Measurements from ENCODE around the gene FADS6. TPM values are rescaled to one million over a fixed set of nuclear protein-coding genes. Genes with fewer than 3 reads are reported as not detected.

FADS6 gene
- total RNA-seq, 1 donor from 2014 or later = not detected

DNA sequence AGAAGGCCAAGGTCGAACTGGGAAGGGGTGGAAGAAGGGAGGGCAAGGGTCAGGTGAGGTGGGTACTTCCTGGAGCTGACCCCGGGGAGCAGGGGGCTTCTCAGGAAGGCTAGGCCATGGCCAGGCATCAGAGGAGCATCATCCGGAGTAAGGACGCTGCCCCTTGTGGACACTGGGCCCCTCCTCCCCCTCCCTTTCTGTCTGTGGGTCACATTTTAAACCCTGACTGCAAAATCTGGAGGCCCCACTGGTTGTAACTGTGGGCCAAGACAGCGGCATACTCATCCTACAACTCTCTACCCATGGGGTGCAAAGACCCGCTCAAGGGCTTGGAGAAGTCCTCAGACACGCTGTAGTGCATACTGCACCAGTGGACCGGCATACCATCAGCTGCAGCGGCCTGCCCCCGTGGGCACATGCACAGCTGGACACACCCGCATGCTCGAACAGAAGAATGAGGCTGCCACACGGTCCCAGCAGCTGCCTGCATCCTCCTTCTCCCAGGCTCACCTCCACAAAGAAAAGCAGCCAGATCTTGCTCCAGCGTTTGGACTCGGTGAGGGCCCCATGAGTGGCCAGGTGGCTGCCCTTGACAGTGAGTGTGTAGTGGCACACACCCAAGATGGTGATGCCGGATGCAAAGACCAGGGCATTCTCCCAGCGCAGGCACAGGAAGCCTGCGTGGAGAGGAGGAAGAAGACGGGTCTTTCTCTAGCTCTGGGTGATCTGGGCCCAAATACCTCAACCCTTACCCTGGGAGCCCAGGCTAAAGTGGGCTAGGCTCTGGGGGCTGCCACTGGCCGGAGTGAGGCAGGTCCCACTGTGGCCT, 1.2 kb downstream of the FADS6 start:
- DNase-seq (ENCODE audit: low spot score) = no peak

DNA sequence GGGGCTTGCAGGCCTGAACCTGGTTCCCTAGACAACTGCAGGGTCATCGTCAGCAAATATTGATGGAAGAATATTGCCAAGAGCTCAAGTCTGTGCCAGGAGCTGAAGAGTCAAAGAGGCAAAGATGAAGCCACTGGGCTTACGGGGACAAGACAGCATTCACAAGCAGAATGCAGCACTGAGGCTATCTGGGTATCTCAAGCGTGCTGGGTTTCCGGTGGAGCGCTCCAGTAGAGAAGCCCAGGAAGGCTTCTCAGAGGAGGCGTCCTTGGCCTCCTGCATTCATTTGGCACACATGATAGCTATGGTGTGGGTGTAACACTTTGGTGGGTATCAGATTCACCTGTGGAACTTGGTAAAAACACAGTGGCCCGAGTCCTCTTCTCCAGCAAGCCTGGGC, 2.9 kb downstream of the FADS6 start:
- no peak for DNase-seq (ENCODE audit: low spot score)

DNA sequence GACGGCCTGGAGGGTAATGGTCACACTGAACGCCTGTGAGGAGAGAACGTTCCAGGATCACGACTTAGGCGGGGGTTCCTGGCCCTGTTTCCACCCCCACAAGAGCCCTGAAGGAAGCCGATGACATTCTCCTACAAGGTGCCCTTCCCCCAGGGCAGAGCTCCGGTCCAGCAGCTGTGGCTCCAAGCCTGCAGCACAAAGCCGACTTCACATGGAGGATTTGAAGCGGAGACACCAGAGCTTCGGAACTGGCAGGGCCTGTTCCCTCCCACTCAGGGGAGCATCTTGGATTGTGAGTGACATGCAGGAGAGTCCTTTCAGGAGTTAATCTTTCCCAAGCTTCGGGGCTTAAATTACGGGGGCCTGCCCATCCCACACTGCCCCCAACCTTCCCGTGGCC, 5.0 kb downstream of the FADS6 start:
- DNase-seq (ENCODE audit: low spot score) = no peak

DNA sequence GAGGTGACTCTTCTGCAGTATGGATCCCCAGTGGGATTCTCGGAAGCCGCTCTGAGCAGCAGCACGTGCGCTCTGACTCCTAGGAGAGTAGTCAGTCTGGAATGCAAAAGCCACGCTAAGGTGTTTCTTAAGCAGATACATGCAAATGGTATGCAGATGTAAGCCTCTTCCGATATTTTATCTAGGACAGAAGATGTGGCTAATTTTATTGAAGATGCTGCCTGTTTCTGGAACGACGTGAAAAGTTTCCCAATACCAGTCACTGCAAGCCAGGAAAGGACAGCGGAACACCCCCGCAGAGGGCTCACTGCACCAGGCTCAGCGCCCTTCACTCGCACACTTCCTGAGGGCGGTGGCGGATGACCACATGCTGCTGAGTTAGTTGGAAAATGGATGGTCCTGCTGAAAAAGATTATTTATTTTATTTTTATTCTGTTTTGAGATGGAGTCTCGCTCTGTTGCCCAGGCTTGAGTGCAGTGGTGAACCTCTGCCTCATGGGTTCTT, 10.1 kb downstream of the FADS6 start:
- DNase-seq (ENCODE audit: low spot score) = no peak

DNA sequence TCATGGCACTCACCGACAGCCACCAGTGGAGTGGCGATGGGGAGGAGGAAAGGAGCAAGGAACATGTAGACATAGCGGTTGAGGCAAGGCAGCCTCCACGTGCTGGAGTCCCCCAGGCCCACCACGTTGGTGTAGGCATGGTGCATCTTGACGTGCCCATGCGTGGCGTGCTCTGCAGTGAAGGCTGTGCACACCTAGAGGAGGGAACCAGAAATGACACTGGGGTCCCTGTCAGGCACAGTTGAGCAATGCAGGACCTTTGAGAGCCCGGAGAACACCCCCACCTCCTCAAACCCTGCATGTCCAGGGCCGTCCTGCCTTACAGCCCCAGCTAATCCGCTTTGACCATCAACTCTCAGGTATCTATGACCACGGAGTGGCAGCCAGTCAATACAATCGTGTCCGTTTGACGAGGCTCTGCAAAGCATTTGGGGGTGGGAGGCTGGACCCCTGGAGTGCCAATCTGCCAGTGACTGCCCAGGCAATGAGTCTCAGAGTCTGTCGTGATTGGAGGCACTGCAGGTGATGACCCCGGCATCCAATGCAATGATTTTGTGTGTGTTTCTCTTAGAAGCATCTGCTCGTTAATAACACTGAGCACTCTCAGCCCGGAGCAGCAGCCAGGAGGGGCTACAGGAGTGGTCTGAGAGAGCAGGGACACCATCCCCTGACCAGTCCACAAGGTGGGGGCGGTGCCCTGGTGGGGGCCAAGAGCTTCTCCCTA, 10.8 kb downstream of the FADS6 start:
- DNase-seq (ENCODE audit: low spot score) = no peak

DNA sequence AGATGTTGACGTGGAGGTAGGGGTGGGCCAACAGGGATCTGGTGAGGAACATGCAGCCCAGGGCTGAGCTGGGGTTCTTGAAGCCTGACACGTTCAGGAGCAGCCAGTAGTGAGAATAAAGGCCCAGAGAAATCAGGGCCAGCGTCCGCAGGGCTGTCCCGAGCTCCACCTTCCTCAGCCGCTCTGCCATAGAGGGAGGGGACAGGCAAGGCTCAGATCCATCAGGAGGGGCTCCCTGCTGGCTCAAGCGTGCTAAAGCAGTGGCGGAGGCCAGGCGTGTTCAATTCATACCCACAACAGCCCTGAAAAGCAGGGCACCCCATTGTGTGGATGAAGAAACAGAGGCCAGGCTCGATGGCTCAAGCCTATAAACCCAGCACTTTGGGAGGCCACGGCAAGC, 12.4 kb downstream of the FADS6 start:
- DNase-seq (ENCODE audit: low spot score) = no peak

DNA sequence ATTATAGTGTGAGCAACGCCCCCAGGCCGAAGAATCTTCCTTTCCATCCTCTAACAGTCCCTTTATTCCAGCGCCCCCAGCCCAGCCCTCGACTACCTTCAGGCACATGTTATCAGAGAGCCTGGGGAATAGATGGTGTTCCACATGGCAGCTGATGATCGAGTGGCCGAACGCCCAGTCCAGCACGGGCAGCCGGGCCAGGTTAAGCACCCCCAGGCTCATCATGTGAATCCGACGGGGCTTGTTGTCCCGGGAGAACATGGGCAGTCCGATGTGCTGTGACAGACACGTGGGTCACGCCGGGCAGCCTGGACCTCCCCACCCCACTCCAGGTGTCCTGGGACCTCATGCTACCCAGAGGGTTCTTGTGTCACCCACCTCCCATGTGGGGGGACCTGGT, 14.1 kb downstream of the FADS6 start:
- no peak for DNase-seq (ENCODE audit: low spot score)

DNA sequence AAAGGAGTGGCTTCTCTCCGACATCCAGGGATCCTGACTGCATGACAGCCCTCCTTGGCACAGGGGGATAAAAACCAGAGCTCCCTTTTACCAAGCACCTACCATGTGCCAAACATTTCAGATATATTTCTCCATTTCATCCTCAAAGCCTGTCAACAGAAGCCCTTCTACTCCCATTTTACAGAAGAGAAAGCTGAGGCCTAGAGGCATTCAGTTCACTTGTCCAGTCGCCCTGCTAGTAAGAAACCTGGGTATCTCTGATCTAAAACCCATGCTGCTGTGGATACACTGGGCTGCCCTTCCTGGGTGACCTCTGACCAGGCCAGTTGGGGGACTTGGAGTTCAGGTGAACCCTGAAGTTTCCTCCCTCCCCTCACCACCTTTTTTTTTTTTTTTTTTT, 14.8 kb downstream of the FADS6 start:
- DNase-seq (ENCODE audit: low spot score) = no peak

DNA sequence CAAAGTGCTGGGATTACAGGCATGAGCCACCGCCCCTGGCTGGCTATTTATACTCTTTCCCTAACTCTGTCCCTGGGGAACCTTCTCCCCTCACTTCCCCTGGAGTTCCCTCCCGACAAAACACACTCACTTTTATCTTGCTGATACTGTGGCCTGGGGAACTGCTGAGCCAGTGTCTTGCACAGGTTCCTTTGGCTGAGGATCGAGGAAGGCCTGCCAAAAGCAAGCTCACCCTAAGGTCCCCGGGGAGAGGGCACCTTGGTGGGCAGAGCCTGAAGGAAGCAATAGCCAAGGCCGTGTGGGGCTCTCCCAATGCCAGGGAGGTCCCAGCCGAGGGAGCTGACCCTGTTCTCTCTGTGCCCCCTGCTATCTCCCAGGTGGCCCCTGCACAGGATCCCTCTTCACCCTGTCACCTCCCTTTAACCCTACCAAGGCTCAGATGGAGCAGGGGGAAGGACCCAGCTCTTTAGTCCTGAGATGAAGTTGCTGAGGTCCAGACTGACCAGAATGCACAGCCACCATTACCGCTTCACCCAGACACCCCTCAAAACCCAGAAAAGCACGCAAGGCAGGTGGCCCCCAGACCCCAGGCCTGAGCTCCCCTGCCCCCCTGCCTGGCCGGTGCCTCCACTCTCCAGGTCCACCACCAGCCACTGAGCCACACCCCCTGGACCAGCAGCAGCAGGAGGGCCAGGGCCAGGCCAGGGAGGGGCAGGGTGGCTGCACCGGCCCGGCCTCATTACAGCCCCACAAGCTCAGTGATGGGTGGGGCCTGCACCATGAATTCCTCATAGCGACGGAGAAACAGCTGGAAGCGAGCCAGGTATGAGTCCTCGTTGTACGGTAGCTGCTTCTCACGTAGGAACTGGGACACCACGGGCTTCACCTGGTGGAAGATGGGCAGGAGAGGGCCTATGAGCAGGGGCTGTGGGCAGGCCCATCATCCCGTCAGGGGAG, 15.6 kb downstream of the FADS6 start:
- peak; percentile 67 for DNase-seq (ENCODE audit: low spot score)

DNA sequence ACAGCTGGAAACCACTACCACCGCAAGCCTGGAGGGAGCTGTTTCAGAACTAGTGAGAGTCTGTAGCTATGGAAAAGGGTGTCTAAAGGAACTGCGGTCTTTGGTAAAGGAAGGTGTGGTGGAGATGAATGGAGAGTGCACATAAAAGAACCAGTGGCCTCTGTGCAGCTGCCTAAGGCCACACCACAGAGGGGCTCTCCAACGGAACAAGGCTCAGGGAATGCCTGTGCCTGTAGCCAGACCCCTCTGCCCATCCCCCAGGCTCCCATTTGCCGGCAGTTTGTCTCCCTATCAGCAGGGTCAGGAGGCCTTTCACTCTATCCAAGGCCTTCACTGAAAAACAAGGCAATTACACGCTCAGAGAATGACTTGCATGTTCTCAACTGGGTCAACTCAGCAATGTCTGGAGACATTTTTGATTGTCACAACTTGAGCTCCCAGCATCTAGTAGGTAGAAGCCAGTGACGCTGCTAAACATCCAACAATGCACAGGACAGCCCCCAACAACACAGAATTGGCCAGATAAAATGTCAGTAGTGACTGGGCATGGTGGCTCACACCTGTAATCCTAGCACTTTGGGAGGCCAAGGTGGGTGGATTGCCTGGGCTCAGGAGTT, 17.3 kb downstream of the FADS6 start:
- DNase-seq (ENCODE audit: low spot score) = no peak

DNA sequence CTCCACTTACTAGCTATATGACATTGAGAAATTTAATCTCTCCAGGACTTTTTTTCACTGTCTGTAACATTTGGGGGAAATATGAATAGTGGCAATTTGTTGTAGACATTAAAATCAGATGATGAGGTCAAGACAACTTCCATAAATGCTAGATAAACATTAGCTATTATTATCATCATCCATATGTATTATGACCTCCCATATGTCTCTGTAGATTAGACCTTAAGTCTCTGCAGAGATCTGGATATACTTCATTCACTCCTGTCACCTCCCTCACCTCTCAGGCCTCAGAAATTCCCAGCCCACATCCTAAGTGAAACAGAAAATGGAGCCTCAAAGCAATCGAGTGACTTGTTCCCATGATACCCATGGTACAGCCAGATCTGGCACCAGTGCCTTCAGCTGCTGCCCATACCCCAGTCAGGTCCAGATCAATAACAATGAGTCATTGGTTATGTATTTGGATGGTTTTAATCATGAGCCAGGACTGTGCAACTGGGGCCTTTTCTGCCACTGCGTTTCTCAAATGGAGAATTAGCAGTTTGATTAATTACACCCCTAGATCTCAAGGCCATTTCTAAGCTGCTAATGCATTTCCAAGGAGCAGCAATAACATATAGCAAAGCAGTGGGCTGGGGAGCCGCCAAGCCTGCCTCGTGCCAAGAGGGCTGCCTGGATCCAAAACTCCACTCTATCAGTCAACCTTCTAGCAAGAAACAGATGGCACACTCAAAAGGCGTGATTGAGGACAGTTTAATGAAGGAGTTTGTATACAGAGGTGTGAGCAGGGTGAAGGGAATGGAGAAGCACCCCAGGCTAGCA, 18.1 kb downstream of the FADS6 start:
- no peak for DNase-seq (ENCODE audit: low spot score)

DNA sequence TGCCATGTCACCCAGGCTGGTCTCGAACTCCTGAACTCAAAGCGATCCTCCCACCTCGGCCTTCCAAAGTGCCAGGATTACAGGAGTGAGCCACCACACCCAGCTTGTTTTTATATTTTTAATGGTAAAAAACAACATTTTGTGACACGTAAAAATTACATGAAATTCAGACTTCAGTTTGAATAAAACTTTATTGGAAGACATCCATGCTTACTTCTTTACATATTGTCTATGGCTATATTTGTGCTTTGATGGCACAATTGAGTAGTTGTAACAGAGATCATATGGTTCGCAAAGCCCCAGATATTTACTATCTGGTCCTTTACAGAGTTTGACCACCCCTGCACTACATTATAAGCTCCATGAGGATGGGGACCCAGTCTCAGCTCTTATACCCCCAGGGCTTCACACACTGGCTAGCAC, 18.8 kb downstream of the FADS6 start:
- DNase-seq (ENCODE audit: low spot score) = no peak

DNA sequence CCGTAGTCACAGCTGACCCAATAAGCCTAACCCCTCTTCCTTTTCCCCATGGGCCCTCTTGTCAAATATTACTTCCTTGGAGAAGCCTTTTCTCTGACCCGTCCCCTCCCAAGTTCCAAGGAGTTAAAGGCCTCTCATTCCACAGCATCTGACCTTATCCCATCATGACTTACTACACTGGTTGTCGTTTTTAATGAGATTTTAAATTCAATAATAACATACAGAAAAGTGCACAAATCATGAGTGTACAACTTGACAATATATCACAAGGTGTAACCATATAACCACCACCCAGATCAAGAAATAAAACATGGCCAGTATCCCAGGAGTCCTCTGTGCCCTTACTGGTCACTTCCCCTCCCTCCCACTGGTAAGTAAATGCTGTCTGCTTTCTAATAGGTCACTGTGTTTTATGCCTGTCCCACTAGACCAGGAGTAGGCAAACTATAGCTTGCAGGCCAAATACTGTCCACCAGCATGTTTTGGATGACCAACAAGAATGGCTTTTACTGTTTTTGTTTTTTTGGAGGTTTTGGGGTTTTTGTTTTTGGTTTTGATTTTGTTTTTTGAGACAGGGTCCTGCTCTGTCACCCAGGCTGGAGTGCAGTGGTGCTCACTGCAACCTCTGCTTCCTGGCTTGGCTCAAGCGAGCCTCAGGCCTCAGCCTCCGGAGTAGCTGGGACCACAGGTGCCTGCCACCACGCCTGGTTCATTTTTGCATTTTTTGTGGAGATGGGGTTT, 19.4 kb downstream of the FADS6 start:
- DNase-seq (ENCODE audit: low spot score) = no peak

DNA sequence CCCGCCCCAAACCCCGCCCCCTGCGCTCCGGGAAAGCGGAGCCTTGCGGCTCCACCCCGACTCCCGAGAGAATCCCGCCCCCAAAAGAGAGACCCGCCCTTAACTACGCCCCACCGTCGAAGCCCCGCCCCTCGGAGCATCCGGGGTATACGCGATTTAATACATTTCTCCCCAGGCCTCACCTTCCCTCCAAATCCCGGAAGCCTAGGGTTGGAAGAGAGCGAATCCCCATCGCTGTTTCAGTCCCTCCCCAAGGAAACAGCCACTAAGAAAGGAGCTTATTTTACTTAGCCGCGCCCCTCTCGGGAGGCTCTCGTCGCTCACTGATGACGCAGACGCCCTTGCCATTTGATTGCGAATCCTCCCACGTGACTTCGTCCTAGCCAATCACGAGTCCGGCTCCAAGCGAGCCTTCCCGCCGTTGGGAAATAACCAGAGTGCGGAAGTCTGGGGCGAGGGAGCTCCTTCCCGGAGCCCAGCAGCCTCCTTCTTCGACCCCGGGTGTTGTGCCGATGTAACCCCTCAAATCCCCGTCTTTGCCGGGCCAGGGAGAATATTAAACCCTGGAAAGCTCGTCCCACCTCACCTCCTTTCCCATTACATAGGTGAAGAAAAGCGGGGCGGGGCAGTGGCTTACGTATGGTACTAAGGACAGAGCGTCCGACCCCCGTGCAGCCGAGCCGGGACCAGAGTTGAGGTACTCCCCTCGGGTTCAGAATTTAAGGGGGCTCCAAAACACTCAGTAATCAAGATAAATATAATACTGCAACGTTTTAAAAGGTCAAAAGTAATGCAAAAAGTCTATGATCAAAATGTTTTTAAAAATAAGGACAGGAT, 20.2 kb downstream of the FADS6 start:
- DNase-seq (ENCODE audit: low spot score) = peak; percentile 100

DNA sequence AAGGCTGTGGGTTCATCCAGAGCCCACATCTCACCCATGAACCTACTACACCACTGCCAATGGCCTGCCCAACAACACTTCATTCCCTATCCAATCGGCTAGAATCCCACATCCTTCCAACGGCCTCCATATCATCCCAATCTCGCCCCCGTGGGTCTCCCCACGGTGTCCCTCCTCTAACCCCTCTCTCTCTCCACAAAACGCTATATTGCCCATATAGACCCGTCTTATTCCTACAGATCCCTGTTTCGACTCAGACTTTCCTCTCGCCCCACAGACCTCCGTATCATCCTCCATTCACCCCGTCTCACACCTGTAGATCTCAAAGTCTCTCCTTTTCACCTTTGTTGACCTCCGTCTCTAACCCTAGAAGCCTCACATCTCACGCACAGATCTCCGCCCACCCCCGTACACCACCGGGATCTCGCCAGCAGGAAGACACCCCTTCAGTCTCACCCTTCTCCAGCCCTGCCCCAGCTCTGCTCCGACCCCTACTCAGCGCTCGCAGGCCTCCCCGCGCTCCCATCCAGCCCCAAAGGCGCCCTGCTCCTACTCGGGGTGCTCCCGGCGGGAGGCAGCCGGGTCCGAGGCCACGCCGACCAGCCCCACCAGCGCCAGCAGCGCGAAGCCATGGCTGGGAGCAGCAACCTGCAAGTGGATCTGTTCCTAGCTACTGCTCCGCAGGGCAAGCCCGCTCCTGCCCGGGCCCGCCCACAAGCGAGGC, 21.0 kb downstream of the FADS6 start, which contains the start of gene FDXR:
TSS of gene FDXR (minus strand) at position 682 of the 724 bp plus-strand sequence. CDS start at position 632, 50 bp downstream.
- DNase-seq (ENCODE audit: low spot score) = no peak

DNA sequence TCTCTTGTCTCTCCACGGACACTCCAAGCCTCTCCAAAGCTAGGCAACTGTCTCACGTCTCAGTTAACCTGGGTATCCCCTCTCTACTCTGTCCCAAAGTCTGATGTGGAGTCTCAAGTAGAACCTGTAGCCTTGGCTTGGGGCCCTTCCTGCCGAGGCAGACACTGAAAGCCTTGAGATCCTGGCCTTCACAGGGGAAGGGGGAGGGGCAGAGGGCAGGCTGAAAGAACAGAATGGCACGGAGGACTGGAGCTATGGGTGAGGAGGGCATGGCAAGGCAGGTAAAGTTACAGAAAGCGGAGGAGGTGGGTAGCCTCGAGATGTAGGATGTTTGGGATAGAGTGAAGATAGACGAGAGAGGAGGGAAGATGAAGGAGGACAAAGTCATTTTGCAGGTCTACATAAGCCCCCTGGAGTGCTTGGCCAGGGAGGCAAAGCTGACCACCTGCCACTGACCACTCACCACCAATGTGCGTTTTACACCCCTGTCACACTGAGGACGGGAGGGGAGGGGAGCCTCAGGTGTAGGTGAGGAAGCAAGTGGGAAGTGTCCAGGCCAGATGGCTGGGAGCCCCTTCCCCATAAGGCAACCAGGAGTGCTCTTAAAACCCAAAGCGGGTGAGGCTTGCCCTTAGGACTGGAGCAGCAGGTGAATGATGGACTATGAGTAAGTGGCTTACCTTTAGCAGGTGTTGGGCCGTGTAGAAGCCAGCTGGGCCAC, 21.9 kb downstream of the FADS6 start:
- no peak for DNase-seq (ENCODE audit: low spot score)

DNA sequence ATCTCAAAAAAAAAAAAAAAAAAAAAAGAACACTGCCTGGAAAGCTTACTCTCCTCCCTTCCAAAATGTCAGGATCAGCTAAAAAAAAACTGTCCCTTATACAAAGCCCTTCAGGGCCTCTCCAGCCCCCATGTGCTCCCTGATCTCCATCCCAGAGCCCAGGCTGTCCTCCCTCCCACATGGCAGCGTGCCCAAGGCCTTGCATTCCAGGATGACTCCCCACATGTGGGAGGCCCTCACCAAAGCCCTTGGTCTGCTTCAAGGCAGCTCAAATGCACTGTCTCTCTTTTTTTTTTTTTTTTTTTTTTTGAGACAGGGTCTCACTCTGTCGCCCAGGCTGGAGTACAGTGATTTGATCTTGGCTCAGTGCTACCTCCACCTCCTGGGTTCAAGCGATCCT, 22.9 kb downstream of the FADS6 start:
- DNase-seq (ENCODE audit: low spot score) = peak; percentile 64
